Transverse colon (tissue), 4 donors: ENCODE measurements around the gene ZNF263.

ENCODE experiments used
- EP300 ChIP-seq: sonication (generic); formaldehyde crosslinking; IDR thresholded peaks from one replicate; pipeline ENCODE4 v1.6.1; 2017; ENCODE audit warnings: antibody characterized with exemption, low read depth
- POLR2AphosphoS5 ChIP-seq, 3 donors: sonication (generic); formaldehyde crosslinking; IDR thresholded peaks; one replicate each; pipeline ENCODE4 v1.6.1; 2016; ENCODE audit warnings: antibody characterized with exemption in 3 of 3
- TF ChIP-seq, protein P1 (sequence below), 5 experiments: fragments of 200-600 bp in 3 of 5; fragments of 450-650 bp in 2 of 5; sonication (generic) in 3 of 5; IDR thresholded peaks; 1 replicate in 2 of 5; 2 replicates in 3 of 5; pipeline ENCODE4 v1.5.1; 2016 to 2017; ENCODE audit warnings: antibody characterized with exemption in 5 of 5, inconsistent platforms in 3 of 5, mild to moderate bottlenecking in 2 of 5, moderate library complexity in 1 of 5

DNA sequence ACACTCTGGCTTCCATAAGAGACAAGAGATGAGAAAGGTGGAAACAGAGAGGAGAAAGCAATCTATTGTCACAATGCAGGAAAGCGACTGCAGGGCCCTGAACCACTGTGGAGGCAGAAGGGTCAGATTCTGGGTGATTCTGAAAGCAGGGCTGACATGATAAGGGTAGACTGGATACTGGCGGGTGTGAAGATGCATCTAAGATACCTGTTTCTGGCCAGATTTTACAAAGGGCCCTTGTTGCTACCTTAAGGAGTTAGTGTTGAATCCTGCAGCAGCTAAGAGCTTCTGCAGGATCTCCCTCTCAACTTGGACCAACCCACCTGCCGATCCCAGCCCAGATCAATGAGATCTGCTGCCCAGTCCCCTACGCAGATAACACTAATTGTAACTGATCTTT is 20.8 kb upstream of the ZNF263 start:
- TF ChIP-seq EP300 (no peak), POLR2AphosphoS5 (IDR thresholded peaks at IDR 0.05) (no peak)
- TF ChIP-seq, protein P1, sequence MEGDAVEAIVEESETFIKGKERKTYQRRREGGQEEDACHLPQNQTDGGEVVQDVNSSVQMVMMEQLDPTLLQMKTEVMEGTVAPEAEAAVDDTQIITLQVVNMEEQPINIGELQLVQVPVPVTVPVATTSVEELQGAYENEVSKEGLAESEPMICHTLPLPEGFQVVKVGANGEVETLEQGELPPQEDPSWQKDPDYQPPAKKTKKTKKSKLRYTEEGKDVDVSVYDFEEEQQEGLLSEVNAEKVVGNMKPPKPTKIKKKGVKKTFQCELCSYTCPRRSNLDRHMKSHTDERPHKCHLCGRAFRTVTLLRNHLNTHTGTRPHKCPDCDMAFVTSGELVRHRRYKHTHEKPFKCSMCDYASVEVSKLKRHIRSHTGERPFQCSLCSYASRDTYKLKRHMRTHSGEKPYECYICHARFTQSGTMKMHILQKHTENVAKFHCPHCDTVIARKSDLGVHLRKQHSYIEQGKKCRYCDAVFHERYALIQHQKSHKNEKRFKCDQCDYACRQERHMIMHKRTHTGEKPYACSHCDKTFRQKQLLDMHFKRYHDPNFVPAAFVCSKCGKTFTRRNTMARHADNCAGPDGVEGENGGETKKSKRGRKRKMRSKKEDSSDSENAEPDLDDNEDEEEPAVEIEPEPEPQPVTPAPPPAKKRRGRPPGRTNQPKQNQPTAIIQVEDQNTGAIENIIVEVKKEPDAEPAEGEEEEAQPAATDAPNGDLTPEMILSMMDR (IDR thresholded peaks at IDR 0.05) = no peak
